ENCODE data around the gene BMP8B.
"Not testable (repeated sequence)": the region's sequence is repeated elsewhere in the genome, so short reads cannot be mapped to it uniquely, and the experiment has no call there.

Gene BMP8B

GRCh38 chr1:39777896-39778295 is 10.8 kb downstream of the BMP8B start:
- not testable (repeated sequence) for DNase-seq (ENCODE audit: low read depth)

GRCh38 chr1:39777306-39777705 is 11.4 kb downstream of the BMP8B start:
- DNase-seq (ENCODE audit: low read depth), result no peak

GRCh38 chr1:39776886-39777285 is 11.8 kb downstream of the BMP8B start:
- no peak for DNase-seq (ENCODE audit: low read depth)

- no peak for DNase-seq (ENCODE audit: low read depth)
These were observed 12.3 kb downstream of the BMP8B start for GRCh38 chr1:39776400-39776713.

GRCh38 chr1:39775676-39776399 is 12.8 kb downstream of the BMP8B start:
- DNase-seq (ENCODE audit: low read depth), result not testable (repeated sequence)

GRCh38 chr1:39775141-39775540 is 13.5 kb downstream of the BMP8B start:
- not testable (repeated sequence) for DNase-seq (ENCODE audit: low read depth)

- not testable (repeated sequence) for DNase-seq (ENCODE audit: low read depth)
These were observed 15.2 kb downstream of the BMP8B start for GRCh38 chr1:39773369-39773979.

- DNase-seq (ENCODE audit: low read depth), result not testable (repeated sequence)
These were observed 17.6 kb downstream of the BMP8B start, which contains the start of gene OXCT2 for GRCh38 chr1:39771022-39771532. OXCT2 (minus strand) TSS chr1:39771348; CDS start chr1:39771255, 93 bp downstream.

- DNase-seq (ENCODE audit: low read depth), result not testable (repeated sequence)
These were observed 18.3 kb downstream of the BMP8B start for GRCh38 chr1:39770100-39771021.

GRCh38 chr1:39769502-39769901 is 19.2 kb downstream of the BMP8B start:
- not testable (repeated sequence) for DNase-seq (ENCODE audit: low read depth)

GRCh38 chr1:39766466-39766865 is 22.2 kb downstream of the BMP8B start:
- not testable (repeated sequence) for DNase-seq (ENCODE audit: low read depth)

- DNase-seq (ENCODE audit: low read depth), result not testable (repeated sequence)
These were observed 24.2 kb downstream of the BMP8B start for GRCh38 chr1:39764512-39764911.

- not testable (repeated sequence) for DNase-seq (ENCODE audit: low read depth)
These were observed 24.9 kb downstream of the BMP8B start for GRCh38 chr1:39763619-39764374.

GRCh38 chr1:39762550-39763540 is 25.8 kb downstream of the BMP8B start:
- DNase-seq (ENCODE audit: low read depth), result no peak

GRCh38 chr1:39761557-39762260 is 27.0 kb downstream of the BMP8B start:
- no peak for DNase-seq (ENCODE audit: low read depth)

GRCh38 chr1:39761016-39761415 is 27.6 kb downstream of the BMP8B start:
- no peak for DNase-seq (ENCODE audit: low read depth)

- no peak for DNase-seq (ENCODE audit: low read depth)
These were observed 28.3 kb downstream of the BMP8B start for GRCh38 chr1:39760074-39761008.

GRCh38 chr1:39759436-39759726 is 29.3 kb downstream of the BMP8B start:
- no peak for DNase-seq (ENCODE audit: low read depth)
